Stimulated activated CD8-positive, alpha-beta memory T cell treated with anti-CD3 and anti-CD28 coated beads, Interleukin-7, amount 100 ng/mL, for 24 hours (primary cell): ENCODE measurements around the gene IL36G.
"Not testable (repeated sequence)": the region's sequence is repeated elsewhere in the genome, so short reads cannot be mapped to it uniquely, and the experiment has no call there.

Experiments
- DNase-seq: peaks from one replicate; pipeline ENCODE4 v3.0.0-alpha.2; 2020; ENCODE audit warnings: low read depth

The IL36G gene

DNA sequence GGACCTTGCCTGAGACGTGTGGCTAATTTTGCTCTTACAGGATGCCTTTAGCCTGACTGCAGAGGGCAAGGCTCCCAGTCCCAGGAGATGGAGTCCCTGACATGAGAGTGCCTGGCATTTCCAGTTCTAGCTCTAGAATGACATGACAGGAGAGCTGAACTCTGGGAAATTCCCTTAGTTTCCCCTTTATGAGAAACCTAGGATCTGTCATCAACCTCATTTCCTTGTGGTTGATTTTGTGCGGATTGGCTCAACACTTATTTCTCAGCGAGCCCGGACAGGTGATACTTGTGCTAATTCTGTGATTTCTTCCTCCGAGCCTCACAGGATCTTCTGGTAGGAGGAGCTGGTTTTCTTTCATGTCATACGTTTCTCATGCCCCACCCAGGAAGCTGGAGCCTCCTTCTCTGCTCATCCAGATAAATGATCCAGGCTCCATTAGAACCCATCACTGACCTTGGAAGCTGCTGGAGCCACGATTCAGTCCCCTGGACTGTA lies at the start of gene IL36G:
TSS of gene IL36G (plus strand) at position 448 of the 498 bp plus-strand sequence. CDS start 633 bp downstream, outside the sequence.
- no peak for DNase-seq

GRCh38 chr2:112933261-112933660 lies 44.5 kb upstream of the IL36G start:
- no peak for DNase-seq

GRCh38 chr2:112934117-112934516 lies 43.7 kb upstream of the IL36G start:
- DNase-seq: not testable (repeated sequence)

DNA sequence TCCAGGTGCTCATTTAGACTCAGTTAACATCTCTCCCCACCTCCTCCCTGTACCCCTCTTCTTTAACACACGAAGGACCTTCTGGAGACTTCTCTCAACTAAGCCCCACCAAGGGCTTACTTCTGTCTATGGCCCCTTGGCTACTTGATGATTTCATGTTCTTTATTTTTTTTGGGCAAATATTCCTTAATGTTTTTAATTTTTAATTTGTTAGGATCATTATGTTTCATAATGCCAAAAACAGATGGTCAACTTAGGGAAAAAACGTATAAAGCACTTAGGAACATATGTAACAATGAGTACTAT lies 40.9 kb upstream of the IL36G start:
- no peak for DNase-seq

GRCh38 chr2:112938904-112939303 lies 38.9 kb upstream of the IL36G start:
- no peak for DNase-seq

DNA sequence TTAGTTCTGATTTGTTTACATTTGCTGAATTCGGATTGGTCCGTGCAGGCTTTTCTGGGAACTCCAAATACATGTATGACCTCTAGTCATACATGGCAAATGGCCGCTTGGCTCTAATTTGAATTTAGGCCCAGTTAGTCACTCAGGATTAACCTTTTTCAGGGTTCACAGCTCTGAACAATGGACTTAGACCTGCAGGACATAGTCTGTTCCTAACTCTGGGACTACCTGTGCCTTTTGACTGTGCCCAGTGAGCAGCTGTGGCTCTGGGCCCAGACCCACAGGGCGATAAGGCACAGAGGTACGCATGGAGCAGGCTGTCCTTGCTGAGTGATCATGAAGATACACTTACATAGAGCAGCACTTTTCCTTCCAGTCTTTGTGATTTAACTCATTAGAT lies 38.4 kb upstream of the IL36G start:
- DNase-seq: no peak

DNA sequence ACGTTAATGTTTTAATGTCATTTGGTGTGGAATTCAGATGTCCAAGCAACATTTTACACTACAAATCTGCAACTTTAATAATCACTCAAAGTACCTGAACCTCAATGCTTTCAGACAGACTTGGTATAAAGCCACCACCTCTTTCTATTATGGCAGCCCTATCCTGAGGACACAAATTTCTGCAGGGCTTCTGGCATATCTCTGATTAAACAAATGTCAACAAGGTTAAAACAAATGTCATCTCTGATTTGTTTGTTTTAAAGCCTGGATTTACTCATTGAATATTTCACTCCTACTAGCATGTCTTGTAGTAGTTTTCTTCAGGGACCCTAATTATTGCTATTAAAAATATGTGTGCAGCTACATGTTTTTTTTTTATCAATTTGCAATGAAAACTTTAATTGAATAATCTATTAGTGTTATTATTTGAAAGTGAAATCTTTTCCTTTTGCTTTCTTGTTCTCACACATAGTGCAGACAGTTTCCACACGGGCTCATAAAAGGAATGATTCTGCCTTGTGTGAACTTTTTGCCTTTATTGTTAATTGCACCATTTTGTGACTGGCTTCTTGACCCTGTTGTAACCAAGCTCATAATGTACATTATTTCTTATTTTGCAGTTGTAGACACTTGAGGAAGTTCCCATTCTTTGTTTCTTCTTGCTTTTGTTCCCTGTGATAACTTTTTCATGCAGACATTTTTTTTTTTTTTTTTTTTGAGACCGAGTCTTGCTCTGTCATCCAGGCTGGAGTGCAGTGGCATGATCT lies 36.8 kb upstream of the IL36G start:
- DNase-seq: no peak

GRCh38 chr2:112941753-112942653 lies 35.8 kb upstream of the IL36G start:
- peak; percentile 21 for DNase-seq

- no peak for DNase-seq
Observed at GRCh38 chr2:112942654-112943002, 35.2 kb upstream of the IL36G start.

DNA sequence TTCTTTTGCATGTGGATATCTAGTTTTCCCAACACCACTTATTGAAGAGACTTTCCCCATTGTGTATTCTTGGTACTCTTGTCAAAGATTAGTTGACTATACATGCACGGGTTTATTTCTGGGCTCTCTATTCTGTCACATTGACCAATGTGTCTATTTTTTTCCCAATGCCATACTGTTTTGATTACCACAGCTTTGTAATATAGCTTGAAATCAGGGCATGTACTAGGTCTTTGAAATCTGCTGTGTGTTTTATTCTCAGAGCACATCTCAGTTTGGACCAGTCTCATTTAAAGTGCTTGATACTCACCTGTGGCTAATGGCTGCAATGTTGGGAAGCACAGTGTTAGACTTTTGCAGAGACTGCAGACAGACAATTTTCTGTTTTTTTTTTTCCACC lies 32.8 kb upstream of the IL36G start:
- DNase-seq: no peak

- no peak for DNase-seq
Observed at GRCh38 chr2:112946086-112946485, 31.7 kb upstream of the IL36G start.

GRCh38 chr2:112947374-112947773 lies 30.4 kb upstream of the IL36G start:
- no peak for DNase-seq

GRCh38 chr2:112949456-112949855 lies 28.4 kb upstream of the IL36G start:
- DNase-seq: no peak

GRCh38 chr2:112954364-112954763 lies 23.4 kb upstream of the IL36G start:
- DNase-seq: no peak

GRCh38 chr2:112957511-112957910 lies 20.3 kb upstream of the IL36G start:
- no peak for DNase-seq

DNA sequence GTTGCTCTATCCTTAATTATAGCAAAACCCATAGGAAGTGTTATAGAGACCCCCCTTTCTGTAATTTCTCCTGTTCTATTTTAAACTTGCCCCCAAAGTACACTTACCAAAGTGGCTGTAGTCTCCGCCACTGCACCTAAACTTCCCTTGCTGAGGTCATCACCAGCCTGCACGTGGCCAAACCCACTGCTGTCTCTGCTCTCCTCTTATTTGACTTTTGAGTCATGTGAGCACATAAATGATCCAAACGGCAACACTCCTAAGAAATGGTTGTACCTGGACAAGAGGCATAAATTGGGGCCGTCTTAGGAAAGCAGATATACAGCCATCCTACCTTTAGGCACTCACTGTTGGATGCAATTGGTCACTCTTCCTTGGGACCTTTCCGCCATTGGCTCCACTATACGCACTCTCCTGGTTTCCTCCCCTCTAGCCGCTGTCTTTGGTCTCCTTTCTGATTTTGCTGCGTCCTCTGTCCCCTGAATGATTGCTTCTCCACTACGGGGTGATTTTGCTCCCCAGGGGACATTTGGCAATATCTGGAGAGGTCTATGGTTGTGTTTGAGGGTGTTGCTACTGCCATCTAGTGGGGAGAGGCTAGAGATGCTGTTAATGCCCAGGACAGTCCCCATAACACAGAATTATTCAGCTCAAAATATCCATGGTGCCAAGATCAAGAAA lies 19.2 kb upstream of the IL36G start:
- no peak for DNase-seq

- DNase-seq: no peak
Observed at GRCh38 chr2:112959109-112959812, 18.5 kb upstream of the IL36G start.

DNA sequence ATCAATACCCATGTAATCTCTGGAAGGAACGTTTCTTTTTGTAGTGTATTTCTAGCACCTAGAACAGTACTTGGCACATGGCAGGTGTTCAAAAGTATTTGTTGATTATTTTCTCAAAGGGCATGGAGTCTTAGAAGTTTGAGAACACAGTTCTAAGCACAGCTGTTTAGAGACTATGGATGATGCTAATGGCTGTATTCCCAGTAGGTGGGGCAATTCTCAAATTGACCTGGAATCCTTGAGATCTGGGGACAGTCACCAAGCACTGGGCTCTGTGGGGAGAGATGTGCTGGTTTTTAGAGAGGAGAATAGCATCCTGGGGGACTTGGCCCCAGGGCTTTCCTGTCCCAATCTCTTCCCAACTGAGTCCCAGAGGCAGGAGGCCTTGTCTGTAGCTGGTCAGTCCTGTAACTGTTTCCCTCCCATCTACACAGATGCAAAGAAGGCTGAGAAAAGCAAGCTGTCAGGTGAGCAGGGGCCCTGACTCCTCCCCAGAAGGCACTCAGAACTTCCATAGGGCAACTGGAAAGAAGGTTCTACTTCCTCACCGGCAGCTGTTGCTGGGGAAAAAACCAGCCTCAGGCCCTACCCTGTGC lies 17.5 kb upstream of the IL36G start:
- DNase-seq: no peak

- no peak for DNase-seq
Observed at GRCh38 chr2:112962308-112963175, 15.3 kb upstream of the IL36G start.

DNA sequence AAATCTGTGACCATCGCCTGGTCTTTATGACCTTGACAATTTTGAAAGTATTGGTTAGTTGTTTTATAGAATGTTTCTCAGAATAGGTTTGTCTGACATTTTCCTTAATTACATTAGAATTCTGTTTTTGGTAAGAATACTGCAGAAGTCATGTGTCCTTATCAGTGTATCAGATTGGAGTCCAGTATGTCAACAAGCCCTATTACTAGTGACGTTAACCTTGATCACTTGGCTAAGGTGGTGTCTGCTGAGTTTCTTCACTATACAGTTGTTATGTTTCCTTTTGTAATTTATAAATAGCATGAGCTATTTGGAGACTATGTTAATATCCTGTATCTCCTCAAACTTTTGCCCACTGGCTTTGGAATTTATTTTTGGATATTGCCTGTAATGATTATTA lies 10.8 kb upstream of the IL36G start:
- DNase-seq: no peak
